Measurements from ENCODE around the gene VAPA.
"Not testable (repeated sequence)": the region's sequence is repeated elsewhere in the genome, so short reads cannot be mapped to it uniquely, and the experiment has no call there.

GRCh38 chr18:9902264-9902663, 11.6 kb upstream of the VAPA start:
- not testable (repeated sequence) for TF ChIP-seq CTCF (IDR thresholded peaks at IDR 0.05 in 8 of 11, conservative IDR thresholded peaks at IDR 0.05 in 3 of 11); POLR2AphosphoS5 (IDR thresholded peaks at IDR 0.05)

Measured in spleen (tissue), 7 donors.